ENCODE results near the gene LIPM. TPM values are rescaled to one million over a fixed set of nuclear protein-coding genes. Genes with fewer than 3 reads are reported as not detected.

The LIPM gene
- total and polyA plus RNA-seq, 2 experiments from 2014 or later, result not detected

DNA sequence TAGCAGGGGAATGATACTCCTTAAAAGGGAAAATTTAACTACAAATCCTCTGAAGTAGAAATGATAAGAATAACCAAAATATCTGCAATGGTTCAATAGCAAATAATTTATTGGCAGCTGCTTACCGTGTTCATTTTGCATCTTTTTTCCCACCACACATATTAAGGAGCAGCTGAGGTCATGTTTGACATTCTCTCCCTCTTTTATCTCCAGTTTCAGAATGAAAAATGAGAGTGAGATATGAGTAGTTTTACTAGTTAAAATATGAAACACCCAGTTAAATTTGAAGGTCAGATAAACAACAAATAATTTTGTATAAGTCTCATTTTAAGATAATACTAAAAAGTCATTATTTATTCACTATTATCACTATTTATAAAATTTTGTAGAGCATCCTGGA lies 39.6 kb upstream of the LIPM start:
- no peak overlapping the region for H3K4me3 ChIP-seq
- H3K9me3 ChIP-seq (ENCODE audit: low read depth), result no peaks in the 10 kb centered on the region
- no peak for DNase-seq (ENCODE audit: low read depth in 1 of 2, low spot score in 1 of 2)
- no peak overlapping the region for H3K27ac ChIP-seq
- TF ChIP-seq, protein P1, sequence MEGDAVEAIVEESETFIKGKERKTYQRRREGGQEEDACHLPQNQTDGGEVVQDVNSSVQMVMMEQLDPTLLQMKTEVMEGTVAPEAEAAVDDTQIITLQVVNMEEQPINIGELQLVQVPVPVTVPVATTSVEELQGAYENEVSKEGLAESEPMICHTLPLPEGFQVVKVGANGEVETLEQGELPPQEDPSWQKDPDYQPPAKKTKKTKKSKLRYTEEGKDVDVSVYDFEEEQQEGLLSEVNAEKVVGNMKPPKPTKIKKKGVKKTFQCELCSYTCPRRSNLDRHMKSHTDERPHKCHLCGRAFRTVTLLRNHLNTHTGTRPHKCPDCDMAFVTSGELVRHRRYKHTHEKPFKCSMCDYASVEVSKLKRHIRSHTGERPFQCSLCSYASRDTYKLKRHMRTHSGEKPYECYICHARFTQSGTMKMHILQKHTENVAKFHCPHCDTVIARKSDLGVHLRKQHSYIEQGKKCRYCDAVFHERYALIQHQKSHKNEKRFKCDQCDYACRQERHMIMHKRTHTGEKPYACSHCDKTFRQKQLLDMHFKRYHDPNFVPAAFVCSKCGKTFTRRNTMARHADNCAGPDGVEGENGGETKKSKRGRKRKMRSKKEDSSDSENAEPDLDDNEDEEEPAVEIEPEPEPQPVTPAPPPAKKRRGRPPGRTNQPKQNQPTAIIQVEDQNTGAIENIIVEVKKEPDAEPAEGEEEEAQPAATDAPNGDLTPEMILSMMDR (IDR thresholded peaks at IDR 0.05; ENCODE audit: low read depth, low read length), result no peak
- H3K36me3 ChIP-seq, result no peaks in the 10 kb centered on the region
- H3K27me3 ChIP-seq, result no peaks in the 10 kb centered on the region
- peaks cover 16% of the 10 kb centered on the region for H3K4me1 ChIP-seq (ENCODE audit: low read depth)

DNA sequence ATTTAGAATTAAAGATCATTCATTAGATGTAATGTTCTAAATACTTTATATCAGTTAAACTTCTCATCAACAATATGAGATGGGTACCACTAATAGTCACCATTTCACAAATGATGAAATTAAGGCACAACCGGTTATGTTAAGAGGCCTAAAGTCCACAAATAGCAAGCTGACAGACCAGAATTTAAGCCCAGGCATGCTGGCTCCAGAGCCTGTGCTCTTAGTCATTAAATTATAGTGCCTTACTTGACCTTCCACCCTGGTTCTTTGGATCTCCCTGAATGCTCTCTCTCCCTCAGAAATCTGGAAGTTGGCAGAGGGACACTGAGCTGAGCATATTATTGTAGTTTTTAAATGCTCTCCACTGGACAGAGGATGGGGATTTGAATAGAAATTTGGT lies 39.1 kb upstream of the LIPM start:
- TF ChIP-seq, protein P1 (IDR thresholded peaks at IDR 0.05; ENCODE audit: low read depth, low read length), result no peak
- Histone ChIP-seq H3K4me3 (no peak overlapping the region), H3K27me3 (no peaks in the 10 kb centered on the region)

DNA sequence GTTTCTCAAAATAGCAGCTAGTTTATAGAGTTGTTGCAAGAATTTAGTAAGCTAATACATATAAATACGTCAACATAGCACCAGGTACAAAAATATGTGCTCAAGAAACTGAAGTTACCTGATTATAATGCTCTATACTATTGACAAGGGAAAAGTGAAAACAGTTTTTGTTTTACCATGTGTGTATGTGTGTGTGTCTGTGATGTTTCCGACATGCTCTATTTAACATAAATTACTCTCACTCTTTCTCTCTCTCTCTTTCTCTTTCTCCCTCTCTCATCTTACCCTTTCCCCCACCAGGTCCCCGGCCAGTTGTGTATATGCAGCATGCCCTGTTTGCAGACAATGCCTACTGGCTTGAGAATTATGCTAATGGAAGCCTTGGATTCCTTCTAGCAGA lies 38.4 kb upstream of the LIPM start:
- H3K27ac ChIP-seq, result no peak overlapping the region
- DNase-seq (ENCODE audit: low read depth in 1 of 2, low spot score in 1 of 2), result no peak
- H3K27me3 ChIP-seq, result no peaks in the 10 kb centered on the region
- H3K4me3 ChIP-seq, result no peak overlapping the region
- peaks cover 16% of the 10 kb centered on the region for H3K4me1 ChIP-seq (ENCODE audit: low read depth)
- H3K9me3 ChIP-seq (ENCODE audit: low read depth), result no peaks in the 10 kb centered on the region
- TF ChIP-seq, protein P1 (IDR thresholded peaks at IDR 0.05; ENCODE audit: low read depth, low read length), result no peak
- no peaks in the 10 kb centered on the region for H3K36me3 ChIP-seq

More for the DNA sequence above, 39.1 kb upstream of the LIPM start:
- no peak for DNase-seq (ENCODE audit: low read depth in 1 of 2, low spot score in 1 of 2)
- Histone ChIP-seq H3K4me1 (ENCODE audit: low read depth) (peaks cover 16% of the 10 kb centered on the region), H3K36me3 (no peaks in the 10 kb centered on the region), H3K9me3 (ENCODE audit: low read depth) (no peaks in the 10 kb centered on the region), H3K27ac (no peak overlapping the region)

DNA sequence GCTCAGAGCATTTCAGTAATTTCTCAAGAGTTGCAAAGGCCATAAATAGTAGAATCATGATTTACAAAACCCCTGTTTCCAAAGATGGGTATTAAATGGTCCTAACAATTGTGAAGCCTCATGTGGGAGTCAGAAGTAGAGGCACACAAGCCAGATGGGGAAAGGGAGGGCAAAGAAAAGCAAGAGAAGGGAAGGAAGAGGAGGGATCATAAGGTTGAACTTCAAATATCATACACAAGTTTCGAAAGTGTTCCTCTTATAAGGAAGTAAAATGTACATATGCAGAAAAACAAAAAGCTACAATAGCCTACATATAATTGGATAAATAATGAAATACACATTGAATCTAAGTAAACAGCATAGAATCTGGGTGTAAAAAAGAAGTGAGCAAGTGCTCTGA lies 36.7 kb upstream of the LIPM start:
- H3K4me1 ChIP-seq (ENCODE audit: low read depth), result peaks cover 16% of the 10 kb centered on the region
- no peaks in the 10 kb centered on the region for H3K36me3 ChIP-seq
- no peaks in the 10 kb centered on the region for H3K27me3 ChIP-seq
- DNase-seq (ENCODE audit: low read depth in 1 of 2, low spot score in 1 of 2), result no peak
- H3K9me3 ChIP-seq (ENCODE audit: low read depth), result no peaks in the 10 kb centered on the region
- TF ChIP-seq, protein P1 (IDR thresholded peaks at IDR 0.05; ENCODE audit: low read depth, low read length), result no peak
- no peak overlapping the region for H3K4me3 ChIP-seq
- no peak overlapping the region for H3K27ac ChIP-seq

DNA sequence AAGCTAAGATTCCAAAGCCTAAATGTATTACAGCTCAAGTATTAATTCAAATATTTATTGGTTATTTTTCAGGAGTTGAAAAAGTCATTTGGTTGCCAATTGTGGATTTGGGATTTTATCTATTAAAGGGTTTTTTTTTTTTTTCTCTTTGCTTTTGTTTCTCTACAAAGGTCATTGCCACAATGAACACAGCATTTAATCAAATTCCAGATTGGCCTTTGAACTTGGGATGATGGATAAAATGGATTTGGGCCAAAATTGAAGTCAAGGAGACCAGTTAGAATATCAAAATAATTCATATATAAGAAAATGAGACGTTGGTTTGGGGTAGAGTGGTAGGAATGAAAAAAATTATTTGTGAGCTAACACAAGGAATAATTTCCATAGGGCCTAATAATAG lies 33.1 kb upstream of the LIPM start:
- TF ChIP-seq, protein P1 (IDR thresholded peaks at IDR 0.05; ENCODE audit: low read depth, low read length), result no peak
- Histone ChIP-seq H3K4me1 (ENCODE audit: low read depth) (no peaks in the 10 kb centered on the region), H3K9me3 (ENCODE audit: low read depth) (no peaks in the 10 kb centered on the region), H3K36me3 (no peaks in the 10 kb centered on the region), H3K27me3 (no peaks in the 10 kb centered on the region), H3K4me3 (no peak overlapping the region), H3K27ac (no peak overlapping the region)
- no peak for DNase-seq (ENCODE audit: low read depth in 1 of 2, low spot score in 1 of 2)

DNA sequence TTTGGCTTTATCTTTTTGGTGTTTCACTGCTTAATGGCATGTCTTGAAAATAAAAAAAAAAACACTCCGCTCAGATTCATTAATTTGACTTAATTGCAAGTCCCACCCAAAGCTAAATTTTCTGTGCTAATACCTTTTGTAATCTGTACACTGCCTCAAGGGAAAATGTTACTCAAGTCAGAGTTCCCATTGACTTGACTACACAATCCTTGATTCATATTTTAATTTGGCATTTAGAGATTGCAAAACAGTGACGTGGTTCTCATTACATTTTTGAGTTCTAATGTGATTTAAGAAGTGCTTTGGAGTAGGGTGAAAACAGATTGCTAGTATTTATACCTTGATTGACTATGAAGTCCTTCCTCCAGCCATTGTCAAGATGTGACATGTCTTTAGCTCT lies 21.3 kb upstream of the LIPM start:
- H3K9me3 ChIP-seq (ENCODE audit: low read depth), result no peaks in the 10 kb centered on the region
- DNase-seq (ENCODE audit: low read depth in 1 of 2, low spot score in 1 of 2), result no peak
- no peaks in the 10 kb centered on the region for H3K27me3 ChIP-seq
- H3K4me1 ChIP-seq (ENCODE audit: low read depth), result no peaks in the 10 kb centered on the region
- H3K27ac ChIP-seq, result no peak overlapping the region
- TF ChIP-seq, protein P1 (IDR thresholded peaks at IDR 0.05; ENCODE audit: low read depth, low read length), result no peak
- H3K4me3 ChIP-seq, result no peak overlapping the region
- no peaks in the 10 kb centered on the region for H3K36me3 ChIP-seq

All from cardiac muscle cell (in vitro differentiated cells and primary cell).